HG03342 (cell line): ENCODE data around the gene PLAAT5.
"Not testable (repeated sequence)": the region's sequence is repeated elsewhere in the genome, so short reads cannot be mapped to it uniquely, and the experiment has no call there.

Source experiments
- ATAC-seq: cut with Tn5 transposase; IDR thresholded peaks from one replicate; pipeline ENCODE4 v1.9.1; 2021; ENCODE audit warnings: mild to moderate bottlenecking, moderate library complexity; ENCODE audit not compliant: unreplicated experiment

Gene PLAAT5, protein sequence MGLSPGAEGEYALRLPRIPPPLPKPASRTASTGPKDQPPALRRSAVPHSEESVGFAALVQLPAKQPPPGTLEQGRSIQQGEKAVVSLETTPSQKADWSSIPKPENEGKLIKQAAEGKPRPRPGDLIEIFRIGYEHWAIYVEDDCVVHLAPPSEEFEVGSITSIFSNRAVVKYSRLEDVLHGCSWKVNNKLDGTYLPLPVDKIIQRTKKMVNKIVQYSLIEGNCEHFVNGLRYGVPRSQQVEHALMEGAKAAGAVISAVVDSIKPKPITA

DNA sequence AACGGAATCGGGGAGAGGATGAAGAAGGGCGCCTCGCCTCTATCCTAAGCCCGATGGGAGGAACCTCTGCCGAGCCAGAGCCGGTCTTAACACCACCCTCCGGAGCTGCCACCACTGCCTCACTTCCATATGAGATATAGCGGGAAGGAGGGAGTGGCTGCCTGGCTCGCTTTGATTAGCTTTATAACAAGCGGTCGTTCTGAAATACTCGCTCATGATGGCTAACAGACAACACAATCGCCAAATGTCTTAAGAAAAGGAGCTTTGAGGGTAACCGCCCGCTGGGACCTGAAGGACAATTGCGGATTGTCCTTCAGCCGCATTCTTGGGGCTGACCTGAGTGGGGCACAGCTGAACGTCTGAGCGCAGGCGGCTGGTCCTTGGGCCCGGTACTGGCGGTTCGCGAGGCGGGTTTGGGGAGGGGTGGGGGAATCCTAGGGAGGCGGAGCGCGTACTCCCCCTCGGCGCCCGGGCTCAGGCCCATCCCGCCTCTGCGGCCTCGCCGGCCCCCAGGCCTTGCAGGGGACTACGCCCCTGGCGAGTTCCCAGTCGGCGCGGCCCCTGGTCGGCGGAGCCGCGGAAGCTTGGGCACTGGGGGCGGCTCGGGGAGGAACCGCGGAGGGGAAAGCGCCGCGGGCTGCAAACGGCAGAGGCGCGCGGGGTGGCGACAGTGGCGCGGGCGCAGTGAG lies at the start of gene PLAAT5:
Gene PLAAT5, minus strand, starts transcription at position 617 of the 689 bp plus-strand sequence. Its CDS starts 133 bp downstream, at position 484.
- ATAC-seq, result no peak

DNA sequence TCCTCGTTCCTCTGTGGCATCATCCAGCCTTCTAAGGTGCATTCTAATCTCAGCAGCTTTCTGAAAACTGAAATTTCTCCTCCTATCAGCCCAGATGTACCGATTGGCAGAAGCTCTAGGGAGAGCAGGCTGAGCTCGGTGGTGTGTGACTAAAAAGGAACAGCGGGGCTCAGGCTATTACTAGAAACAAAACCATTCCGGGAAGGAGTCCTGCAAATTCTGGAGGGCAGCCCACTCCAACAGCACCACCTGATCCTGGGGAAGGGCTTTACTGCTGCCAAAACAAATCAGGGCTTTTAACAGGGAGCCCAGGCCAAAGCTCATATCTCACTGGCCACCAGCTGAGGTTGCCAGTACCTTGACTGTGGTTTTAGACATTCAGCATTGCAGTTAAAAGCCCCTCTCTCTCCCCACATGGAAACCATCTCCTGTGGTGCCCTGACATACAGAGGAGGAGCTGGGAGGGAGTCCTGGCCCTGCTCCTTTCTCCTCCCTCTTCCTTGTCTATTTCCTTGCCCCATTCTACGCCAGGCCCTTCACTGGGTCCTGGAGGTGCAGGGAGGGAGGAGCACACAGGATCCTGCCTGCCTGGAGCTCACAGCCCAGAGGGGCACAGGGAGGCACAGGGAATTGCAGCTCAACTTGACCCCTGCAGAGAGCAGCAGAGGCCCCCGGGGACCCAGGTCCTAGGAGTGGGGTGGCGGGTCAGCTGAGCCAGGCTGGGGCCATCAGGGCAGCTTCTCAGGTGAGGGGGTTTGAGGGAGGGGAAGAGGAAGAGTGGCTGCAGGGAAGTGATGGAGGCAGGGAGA lies 46.5 kb upstream of the PLAAT5 start:
- ATAC-seq, result no peak

DNA sequence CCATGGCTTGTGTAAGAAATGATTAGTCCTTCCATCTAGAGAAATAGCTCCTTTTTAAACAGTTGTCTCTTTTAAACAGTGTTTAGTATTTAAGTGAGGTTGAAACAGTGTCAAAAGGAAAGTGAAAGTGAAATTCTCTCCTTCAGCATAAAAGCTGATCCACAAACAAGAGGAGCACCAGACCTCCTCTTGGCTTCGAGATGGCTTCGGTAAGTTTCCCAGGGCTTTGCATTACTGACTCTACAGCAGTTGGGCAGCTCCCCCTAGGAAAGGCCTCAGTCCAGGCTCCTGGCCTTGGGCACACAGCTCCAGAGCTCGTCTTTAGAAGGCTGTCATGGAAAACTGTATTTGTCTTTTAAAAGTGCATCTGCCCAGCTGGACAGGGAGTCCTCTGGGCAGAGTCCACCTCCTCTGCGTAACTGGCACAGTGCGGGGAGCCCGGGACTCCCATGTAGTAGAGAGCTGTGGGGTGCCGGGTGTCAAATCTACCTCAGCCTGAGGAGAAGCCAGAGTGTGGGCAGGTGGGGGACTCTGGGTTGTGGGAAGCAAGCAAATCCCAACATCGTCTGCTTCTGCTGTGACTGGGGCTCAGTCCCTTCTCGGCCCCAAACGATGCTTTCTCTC lies 45.8 kb upstream of the PLAAT5 start, which contains the start of gene PLAAT4:
Gene PLAAT4, plus strand, starts transcription at position 140 of the 624 bp plus-strand sequence. Its CDS starts 61 bp downstream, at position 201.
- ATAC-seq, result no peak

DNA sequence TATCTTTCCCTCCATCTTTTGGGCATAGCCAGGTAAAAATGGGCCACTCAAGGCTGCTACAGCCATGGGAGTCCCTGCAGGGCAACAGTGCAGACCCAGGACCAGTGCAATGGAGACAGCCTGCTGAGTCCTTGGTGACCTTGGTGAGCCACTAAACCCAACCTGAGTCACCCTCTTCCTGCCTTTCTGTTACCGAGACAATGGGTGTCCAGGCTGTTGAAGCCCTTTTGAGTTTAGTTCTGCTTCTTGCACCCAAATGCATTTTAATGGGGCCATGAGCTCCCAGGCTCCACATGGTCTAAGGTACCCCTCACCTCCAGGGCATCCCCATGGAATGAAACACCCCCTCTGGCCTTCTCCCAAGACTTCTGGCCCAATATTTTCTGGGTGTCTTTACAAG lies 44.8 kb upstream of the PLAAT5 start:
- ATAC-seq, result no peak

DNA sequence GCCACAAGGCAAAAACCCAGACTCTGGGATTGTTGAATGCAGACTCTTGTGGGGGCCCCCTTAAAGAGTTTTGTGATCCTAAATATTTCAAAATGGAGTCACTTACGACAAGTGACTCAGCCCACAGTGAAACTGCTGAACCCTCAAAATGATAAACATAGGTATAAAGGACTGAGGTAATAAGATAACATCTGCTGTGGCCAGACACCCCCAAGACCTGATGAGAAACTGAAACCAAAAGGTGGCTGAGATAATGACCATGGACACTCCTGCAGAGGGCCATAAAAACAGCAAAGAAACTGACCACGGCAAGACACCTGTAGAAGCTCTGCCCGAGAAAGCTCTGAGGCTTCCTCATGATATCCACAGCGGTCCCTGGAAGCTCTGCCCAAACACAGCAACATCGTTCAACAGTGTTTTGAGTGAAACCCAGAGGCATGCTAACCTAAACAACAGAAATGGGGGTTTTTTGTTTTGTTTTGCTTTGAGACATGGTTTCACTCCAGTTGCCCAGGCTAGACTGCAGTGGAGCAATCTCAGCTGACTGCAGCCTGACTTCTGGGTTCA lies 44.0 kb upstream of the PLAAT5 start:
- ATAC-seq, result no peak

DNA sequence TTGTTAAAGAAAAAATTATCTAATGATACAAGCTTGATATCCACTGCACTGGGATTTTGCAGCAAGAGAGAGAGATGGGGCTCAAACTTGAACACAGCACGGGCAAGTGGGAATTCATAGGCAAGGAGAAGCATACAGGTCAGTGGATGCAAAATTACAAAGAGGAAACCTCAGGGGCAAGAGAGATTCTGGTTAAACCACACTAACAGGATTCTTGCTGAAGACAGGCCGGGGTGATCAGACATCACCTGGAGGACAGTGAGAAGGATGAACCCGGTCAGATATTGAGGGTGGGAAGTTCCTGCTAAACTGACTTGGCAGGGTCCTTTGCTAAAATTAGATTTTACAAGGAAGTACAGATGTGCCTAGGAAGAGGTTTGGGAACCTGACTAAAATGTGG lies 43.1 kb upstream of the PLAAT5 start:
- ATAC-seq, result no peak

DNA sequence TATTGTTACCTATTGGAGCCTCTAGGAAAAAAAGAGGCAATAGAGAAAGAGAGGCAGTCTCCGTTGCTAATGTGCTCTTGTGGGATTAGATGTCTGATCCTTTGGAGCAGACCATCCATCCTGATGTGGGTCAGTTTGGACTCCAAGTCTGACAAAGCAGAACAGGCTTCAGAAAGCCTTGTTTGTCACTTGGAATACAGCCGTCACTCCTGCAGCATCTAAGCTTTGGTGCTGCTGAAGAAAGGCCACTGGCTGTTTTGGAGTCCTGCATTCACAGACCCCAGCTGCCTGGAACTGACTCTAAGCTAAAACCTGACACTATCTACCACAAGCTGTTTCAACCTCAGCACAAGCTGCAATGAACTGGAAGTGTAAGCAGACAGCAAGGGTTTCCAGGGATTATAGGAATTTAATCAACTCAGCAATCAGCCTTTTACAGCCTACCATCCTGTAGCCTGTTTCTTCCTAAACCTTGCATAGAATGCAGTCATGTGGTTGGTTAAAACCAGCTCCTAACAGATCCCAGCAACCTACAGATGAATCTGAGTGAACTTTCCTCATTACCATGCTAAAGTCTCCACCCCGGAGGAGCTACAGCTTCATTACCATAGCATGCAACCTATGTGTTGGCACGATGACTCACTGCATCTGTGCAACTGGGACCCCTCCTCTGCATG lies 42.0 kb upstream of the PLAAT5 start:
- no peak for ATAC-seq

DNA sequence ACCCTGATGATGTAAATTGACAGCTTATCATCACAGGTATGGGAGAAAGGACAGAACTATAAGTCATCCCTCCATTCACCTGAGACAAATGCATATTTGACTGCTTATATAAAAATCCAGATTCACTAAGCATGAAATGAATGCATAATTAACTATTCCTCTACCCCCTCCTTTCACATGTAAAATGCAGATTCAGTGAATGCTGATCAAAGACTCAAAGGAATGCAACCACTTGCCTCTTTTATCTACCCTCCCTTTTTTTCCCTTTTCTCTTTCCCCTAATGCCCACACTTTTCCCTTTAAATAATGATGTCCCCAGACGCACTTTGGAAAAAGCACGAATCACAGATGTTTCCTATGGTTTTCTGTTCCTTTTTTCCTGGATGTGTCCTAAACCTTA lies 41.1 kb upstream of the PLAAT5 start:
- no peak for ATAC-seq

DNA sequence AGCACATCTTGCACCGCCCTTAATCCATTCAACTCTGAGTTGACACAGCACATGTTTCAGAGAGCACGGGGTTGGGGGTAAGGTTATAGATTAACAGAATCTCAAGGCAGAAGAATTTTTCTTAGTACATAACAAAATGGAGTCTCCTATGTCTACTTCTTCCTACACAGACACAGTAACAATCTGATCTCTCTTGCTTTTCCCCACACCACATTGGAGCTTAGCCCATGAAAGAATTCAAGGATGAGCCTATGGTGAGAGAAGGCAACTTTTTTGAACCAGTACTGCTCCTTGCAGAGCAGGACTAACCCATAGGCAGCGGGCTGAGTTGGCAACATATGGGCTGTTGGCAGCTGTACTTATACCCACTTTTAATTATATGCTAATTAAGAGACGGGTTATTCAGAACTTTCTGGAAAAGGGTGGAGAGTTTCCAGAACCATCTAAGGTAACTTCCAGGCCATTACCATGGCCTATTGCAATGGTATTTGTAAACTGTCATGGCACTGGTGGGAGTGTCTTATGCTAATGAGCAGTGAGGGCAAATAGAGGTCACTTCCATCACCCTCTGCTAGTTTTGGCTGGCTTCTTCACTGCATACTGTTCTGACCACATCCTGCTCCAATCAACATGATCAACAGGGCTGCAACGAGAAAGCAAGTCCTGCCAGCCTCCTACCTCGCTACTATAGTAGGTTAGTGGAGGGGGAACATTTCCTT lies 40.3 kb upstream of the PLAAT5 start:
- peak; percentile 81 for ATAC-seq

DNA sequence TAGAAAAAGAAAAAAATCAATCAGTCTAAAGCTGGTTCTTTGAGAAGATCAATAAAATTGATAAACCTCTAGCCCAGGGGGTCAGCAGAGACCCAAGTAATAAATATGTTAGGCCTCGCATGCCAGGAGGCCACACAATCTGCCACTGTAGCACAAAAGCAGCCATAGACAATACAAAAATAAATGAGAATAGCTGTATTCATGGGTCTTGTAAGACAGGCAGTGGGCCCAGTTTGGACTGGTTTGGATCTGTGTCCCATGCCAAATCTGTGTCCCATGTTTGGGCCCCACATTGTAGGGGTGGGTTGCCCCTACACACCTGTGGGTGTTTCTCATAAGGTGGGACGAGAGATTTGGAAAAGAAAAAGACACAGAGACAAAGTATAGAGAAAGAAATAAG lies 39.1 kb upstream of the PLAAT5 start:
- ATAC-seq, result no peak

DNA sequence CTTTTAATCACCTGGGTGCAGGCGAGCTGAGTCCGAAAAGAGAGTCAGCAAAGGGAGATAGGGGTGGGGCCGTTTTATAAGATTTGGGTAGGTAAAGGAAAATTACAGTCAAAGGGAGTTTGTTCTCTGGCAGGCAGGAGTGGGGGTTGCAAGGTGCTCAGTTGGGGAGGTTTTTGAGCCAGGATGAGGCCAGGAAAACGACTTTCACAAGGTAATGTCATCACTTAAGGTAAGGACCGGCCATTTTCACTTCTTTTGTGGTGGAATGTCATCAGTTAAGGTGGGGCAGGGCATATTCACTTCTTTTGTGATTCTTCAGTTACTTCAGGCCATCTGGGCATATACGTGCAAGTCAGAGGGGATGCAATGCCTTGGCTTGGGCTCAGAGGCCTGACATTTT lies 38.4 kb upstream of the PLAAT5 start:
- ATAC-seq, result not testable (repeated sequence)

DNA sequence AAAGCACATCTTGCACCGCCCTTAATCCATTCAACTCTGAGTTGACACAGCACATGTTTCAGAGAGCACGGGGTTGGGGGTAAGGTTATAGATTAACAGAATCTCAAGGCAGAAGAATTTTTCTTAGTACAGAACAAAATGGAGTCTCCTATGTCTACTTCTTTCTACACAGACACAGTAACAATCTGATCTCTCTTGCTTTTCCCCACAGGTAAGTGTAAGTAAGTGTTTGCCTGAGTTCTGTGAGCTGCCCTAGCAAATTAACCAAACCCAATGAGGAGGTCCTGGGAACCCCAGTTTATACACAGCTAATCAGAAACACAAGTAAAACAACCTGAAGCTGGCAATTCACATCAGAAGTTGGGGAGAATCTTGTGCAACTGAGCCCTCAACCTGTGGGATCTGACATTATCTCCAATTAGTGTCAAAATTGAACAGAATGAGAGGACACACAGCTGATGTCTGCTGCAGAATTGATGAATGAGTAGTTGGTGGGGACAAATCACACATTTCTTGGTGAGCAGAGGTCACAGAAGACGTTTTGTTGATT lies 37.8 kb upstream of the PLAAT5 start:
- not testable (repeated sequence) for ATAC-seq

DNA sequence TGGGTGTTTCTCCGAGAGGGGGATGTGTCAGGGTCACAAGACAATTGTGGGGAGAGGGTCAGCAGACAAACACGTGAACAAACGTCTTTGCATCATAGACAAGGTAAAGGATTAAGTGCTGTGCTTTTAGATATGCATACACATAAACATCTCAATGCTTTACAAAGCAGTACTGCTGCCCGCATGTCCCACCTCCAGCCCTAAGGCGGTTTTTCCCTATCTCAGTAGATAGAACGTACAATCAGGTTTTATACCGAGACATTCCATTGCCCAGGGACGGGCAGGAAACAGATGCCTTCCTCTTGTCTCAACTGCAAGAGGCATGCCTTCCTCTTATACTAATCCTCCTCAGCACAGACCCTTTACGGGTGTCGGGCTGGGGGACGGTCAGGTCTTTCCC lies 37.2 kb upstream of the PLAAT5 start:
- not testable (repeated sequence) for ATAC-seq

DNA sequence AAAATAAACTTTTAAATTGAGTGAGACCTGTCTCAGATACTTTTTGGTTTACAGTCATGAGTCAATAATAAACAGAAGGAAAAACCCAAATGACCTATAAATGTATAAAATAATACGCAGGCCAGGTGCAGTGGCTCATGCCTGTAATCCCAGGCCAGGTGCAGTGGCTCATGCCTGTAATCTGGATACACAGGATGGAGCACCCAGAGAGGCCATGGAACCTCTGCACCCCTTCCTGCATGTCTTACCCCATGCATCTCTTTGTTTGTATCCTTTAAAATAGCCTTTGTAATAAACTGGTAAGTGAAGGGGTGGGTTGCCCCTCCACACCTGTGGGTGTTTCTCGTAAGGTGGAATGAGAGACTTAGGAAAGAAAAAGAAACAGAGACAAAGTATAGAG lies 36.7 kb upstream of the PLAAT5 start:
- ATAC-seq, result no peak

DNA sequence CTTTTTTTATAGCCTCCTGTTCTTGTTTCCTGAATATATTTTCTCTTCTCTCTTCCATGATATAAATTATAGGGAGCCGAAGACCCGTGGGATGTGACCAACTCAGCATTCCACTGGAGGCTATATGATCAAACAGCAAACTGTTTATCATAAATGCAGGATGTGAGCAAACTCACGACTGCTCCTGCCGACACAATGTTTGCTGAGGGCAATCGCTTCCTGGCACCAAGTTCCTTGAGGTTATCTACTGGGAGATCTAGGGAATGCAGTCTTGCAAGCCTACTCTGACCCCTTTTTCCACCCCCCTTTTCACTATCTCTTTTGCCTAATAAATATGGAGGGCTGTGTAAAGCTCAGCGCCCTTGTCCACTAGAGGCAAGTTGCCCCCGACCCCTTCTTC lies 32.2 kb upstream of the PLAAT5 start:
- ATAC-seq, result no peak

DNA sequence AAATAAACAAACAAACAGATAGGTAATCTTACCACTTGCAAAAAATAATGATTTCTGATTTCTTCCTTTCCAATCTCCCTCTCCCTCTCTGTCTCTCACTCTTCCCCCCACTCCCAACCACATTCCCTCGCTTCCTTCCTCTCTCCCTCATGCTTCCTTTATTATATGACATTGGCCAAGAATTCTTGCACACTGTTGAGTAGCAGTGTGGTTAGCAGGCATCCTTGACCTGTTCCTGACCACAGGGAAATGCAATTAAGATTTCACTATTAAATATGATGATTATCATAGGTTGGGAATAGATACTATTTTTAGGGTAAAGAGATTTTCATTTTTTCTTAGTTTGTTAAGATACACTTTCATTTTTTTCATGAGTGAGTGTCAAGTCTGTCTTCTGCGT lies 30.9 kb upstream of the PLAAT5 start:
- no peak for ATAC-seq

DNA sequence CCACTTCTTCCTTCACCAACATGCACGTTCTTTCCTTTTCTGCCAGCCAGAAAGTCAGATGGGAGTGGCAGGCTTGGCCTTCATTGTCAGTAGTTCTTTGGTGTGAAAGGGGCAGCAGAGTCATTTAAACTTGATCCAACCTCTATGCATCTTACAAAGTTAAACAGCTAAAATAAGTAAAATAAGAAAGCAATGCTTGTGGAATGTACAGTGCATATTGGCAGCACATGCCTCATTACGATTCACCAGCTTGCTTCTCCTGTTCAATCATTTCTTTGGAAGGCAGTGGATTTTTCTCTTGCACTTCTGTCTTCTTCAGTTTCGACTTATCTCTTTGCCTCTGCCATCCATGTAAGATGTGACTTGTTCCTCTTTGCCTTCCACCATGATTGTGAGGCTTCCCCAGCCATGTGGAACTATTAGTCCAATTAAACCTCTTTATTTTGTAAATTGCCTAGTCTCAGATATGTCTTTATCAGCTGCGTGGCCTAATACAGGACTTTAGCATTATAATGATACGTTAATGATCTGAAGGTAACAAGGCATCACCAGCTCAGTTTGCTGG lies 29.7 kb upstream of the PLAAT5 start:
- no peak for ATAC-seq

DNA sequence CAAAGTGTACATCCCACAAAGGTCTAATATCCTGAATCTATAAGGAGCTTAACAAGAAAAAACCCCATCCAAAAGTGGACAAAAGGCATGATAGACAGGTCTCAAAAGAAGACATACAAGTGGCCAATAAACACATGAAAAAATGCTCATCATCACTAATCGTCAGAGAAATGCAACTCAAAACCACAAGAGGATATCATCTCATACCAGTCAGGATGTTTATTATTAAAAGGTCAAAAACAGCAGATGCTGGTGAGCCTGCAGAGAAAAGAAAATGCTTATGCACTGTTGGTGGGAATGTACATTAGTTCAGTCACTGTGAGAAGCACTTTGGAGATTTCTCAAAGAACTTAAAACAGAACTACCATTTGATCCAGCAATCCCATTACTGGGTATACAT lies 27.6 kb upstream of the PLAAT5 start:
- ATAC-seq, result no peak

DNA sequence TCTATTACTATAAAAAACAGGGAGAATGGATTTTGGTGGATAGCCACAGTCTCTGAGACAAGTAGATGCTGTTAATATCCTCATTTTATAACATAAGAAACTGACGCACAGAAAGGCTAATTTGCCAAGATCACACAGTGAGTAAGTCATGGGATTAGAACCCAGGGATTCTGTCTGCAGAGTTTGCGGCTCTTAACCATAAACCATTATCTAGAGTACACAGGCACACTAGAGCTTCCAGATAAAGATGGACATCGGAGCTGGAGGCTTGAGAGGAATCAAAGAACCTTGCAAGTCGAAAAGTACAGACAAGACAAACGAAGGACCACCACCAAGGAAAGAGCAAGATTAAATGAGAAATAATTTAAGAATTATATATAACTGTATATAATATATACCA lies 26.2 kb upstream of the PLAAT5 start:
- ATAC-seq, result no peak
